IMR-90 (cell line): ENCODE results near the gene LRCOL1. TPM values are rescaled to one million over a fixed set of nuclear protein-coding genes. Genes with fewer than 3 reads are reported as not detected.

ENCODE experiments used
- ATAC-seq: fragments of 200-7000 bp; cut with Tn5 transposase; 2 replicates; pipeline ENCODE4 v1.9.1; 2020; ENCODE audit warnings: low read depth, mild to moderate bottlenecking, moderate library complexity
- BruUV-seq: library from RNA; stranded (reverse); fragments of 400-500 nt; replicated peaks from 2 replicates; lab custom pipeline; 2021; lab: Mats Ljungman, UMichigan
- CTCF ChIA-PET: fragments of 300-600 bp; formaldehyde crosslinking; extraction: SDS; loops from one replicate; lab custom pipeline; 2021; ENCODE audit warnings: antibody characterized with exemption; lab: Yijun Ruan, JAX
- POLR2A ChIA-PET: fragments of 300-600 bp; sonication (Branson Sonifier 250); formaldehyde crosslinking; loops from one replicate; lab custom pipeline; 2022; ENCODE audit warnings: antibody characterized with exemption; ENCODE audit not compliant: unreplicated experiment; lab: Charles Lee
- DNase-seq: peaks from one replicate; pipeline ENCODE4 v3.0.0; 2013
- H2AFZ ChIP-seq: replicated peaks from 2 replicates; pipeline ENCODE3; 2013; ENCODE audit warnings: low read length, mild to moderate bottlenecking; ENCODE audit not compliant: poor library complexity
- H2AK5ac ChIP-seq: 2 replicates; pipeline ENCODE4 v1.6.1; 2013; ENCODE audit warnings: low read depth, low read length, inconsistent platforms
- H2AK9ac ChIP-seq: replicated peaks from 2 replicates; pipeline ENCODE3; 2013; ENCODE audit warnings: mild to moderate bottlenecking, low read depth, low read length, moderate library complexity; ENCODE audit not compliant: poor library complexity
- H2BK120ac ChIP-seq: 2 replicates; pipeline ENCODE4 v1.6.1; 2013; ENCODE audit warnings: low read depth, low read length, inconsistent platforms
- H2BK15ac ChIP-seq: 3 replicates; pipeline ENCODE4 v1.6.1; 2013; ENCODE audit warnings: low read depth, low read length, inconsistent platforms
- H2BK20ac ChIP-seq: 2 replicates; pipeline ENCODE4 v1.6.1; 2013; ENCODE audit warnings: low read depth, mild to moderate bottlenecking, inconsistent platforms, low read length, moderate library complexity
- H2BK5ac ChIP-seq: 2 replicates; pipeline ENCODE4 v1.6.1; 2013; ENCODE audit warnings: mild to moderate bottlenecking, low read depth, low read length, inconsistent platforms; ENCODE audit not compliant: poor library complexity, severe bottlenecking
- H3K14ac ChIP-seq: replicated peaks from 2 replicates; pipeline ENCODE4 v1.6.1; 2013; ENCODE audit warnings: low read depth, low read length, inconsistent platforms
- H3K18ac ChIP-seq: 2 replicates; pipeline ENCODE4 v1.6.1; 2013; ENCODE audit warnings: low read depth, low read length, control low read depth
- H3K23ac ChIP-seq: 2 replicates; pipeline ENCODE4 v1.6.1; 2013; ENCODE audit warnings: low read depth, low read length, inconsistent platforms
- H3K27ac ChIP-seq: 2 replicates; pipeline ENCODE4 v1.5.1; 2013; ENCODE audit warnings: mild to moderate bottlenecking, control low read depth, low read length; ENCODE audit not compliant: insufficient read depth
- H3K27me3 ChIP-seq: 2 replicates; pipeline ENCODE4 v1.6.1; 2013; ENCODE audit warnings: low read length; ENCODE audit not compliant: control insufficient read depth, insufficient read depth
- H3K36me3 ChIP-seq: 2 replicates; pipeline ENCODE4 v1.6.1; 2013; ENCODE audit warnings: low read length, mixed read lengths; ENCODE audit not compliant: control insufficient read depth, insufficient read depth
- H3K4ac ChIP-seq: 2 replicates; pipeline ENCODE4 v1.6.1; 2013; ENCODE audit warnings: low read depth, low read length, inconsistent platforms
- H3K4me1 ChIP-seq: 2 replicates; pipeline ENCODE4 v1.6.1; 2013; ENCODE audit warnings: low read length, mixed read lengths; ENCODE audit not compliant: control insufficient read depth, insufficient read depth
- H3K4me2 ChIP-seq: 2 replicates; pipeline ENCODE4 v1.6.1; 2013; ENCODE audit warnings: low read depth, mild to moderate bottlenecking, control low read depth, low read length, moderate library complexity
- H3K4me3 ChIP-seq: 2 replicates; pipeline ENCODE4 v1.5.1; 2013; ENCODE audit warnings: low read depth, mild to moderate bottlenecking, control low read depth, low read length, moderate library complexity; ENCODE audit not compliant: insufficient read depth
- H3K56ac ChIP-seq: 2 replicates; pipeline ENCODE4 v1.6.1; 2013; ENCODE audit warnings: low read length, inconsistent platforms; ENCODE audit not compliant: insufficient read depth; ENCODE audit errors: extremely low read depth
- H3K79me1 ChIP-seq, 2 experiments: 2 replicates each; pipeline ENCODE4 v1.6.1; 2013; ENCODE audit warnings: low read length in 2 of 2, inconsistent platforms in 1 of 2, low read depth in 1 of 2
- H3K9ac ChIP-seq: 2 replicates; pipeline ENCODE4 v1.6.1; 2013; ENCODE audit warnings: low read depth, low read length, control low read depth
- H3K9me1 ChIP-seq: 2 replicates; pipeline ENCODE4 v1.6.1; 2013; ENCODE audit warnings: low read length, inconsistent platforms; ENCODE audit not compliant: insufficient read depth
- H3K9me3 ChIP-seq: 2 replicates; pipeline ENCODE4 v1.6.1; 2013; ENCODE audit warnings: low read length; ENCODE audit not compliant: control insufficient read depth, insufficient read depth
- H4K20me1 ChIP-seq: 2 replicates; pipeline ENCODE4 v1.6.1; 2013; ENCODE audit warnings: low read length, inconsistent platforms; ENCODE audit not compliant: insufficient read depth
- H4K5ac ChIP-seq: 2 replicates; pipeline ENCODE4 v1.6.1; 2013; ENCODE audit warnings: mild to moderate bottlenecking, low read depth, low read length, control low read depth
- H4K8ac ChIP-seq, 2 experiments: 2 replicates each; pipeline ENCODE4 v1.6.1; 2013; ENCODE audit warnings: low read depth in 2 of 2, low read length in 2 of 2, control low read depth in 1 of 2, inconsistent platforms in 1 of 2
- H4K91ac ChIP-seq: 2 replicates; pipeline ENCODE4 v1.6.1; 2013; ENCODE audit warnings: low read depth, low read length, inconsistent platforms; ENCODE audit not compliant: insufficient read depth
- CEBPB ChIP-seq: IDR thresholded peaks from 2 replicates; pipeline ENCODE4 v1.6.1; 2012; ENCODE audit warnings: low read depth, low read length, improper control_type of control experiment
- CHD1 ChIP-seq: IDR thresholded peaks from 2 replicates; pipeline ENCODE4 v1.6.1; 2012; ENCODE audit warnings: low read depth, low read length, improper control_type of control experiment
- MAZ ChIP-seq: IDR thresholded peaks from 2 replicates; pipeline ENCODE4 v1.6.1; 2012; ENCODE audit warnings: low read depth, mild to moderate bottlenecking, low read length, improper control_type of control experiment, moderate library complexity, borderline replicate concordance
- POLR2A ChIP-seq: IDR thresholded peaks from 2 replicates; pipeline ENCODE4 v1.6.1; 2012; ENCODE audit warnings: mild to moderate bottlenecking, low read depth, low read length
- RAD21 ChIP-seq: IDR thresholded peaks from 2 replicates; pipeline ENCODE4 v1.6.1; 2012; ENCODE audit warnings: low read length, improper control_type of control experiment
- RFX5 ChIP-seq: IDR thresholded peaks from 2 replicates; pipeline ENCODE4 v1.8.0; 2012; ENCODE audit warnings: low read depth, mild to moderate bottlenecking, low read length, moderate library complexity
- whole genome bisulfite sequencing, 2 experiments: methylation state at CpG; one replicate each; pipeline versions ENCODE4 v1.1.5 to v1.1.7; 2013; ENCODE audit warnings: missing lambda C conversion rate in 2 of 2; ENCODE audit not compliant: insufficient read length in 1 of 2; ENCODE audit errors: extremely low coverage in 2 of 2; 5-methylcytosine and 5-hydroxymethylcytosine counted together
- dilution Hi-C: fragments of 300-500 bp; cut with HindIII; formaldehyde crosslinking; loops from one replicate; pipeline ENCODE4 v1.14.3; 2018; ENCODE audit warnings: low sequenced_read_pairs; ENCODE audit not compliant: unreplicated experiment
- in situ Hi-C: fragments of 300-500 bp; cut with MboI; formaldehyde crosslinking; loops from 3 replicates; pipeline ENCODE4 v1.14.3; 2019; ENCODE audit warnings: low sequenced_read_pairs, inconsistent platforms, mixed read lengths
- intact Hi-C: fragments of 100-400 bp; cut with micrococcal nuclease; formaldehyde crosslinking; loops from 2 replicates; pipeline ENCODE4 v1.10.0; 2022
- polyA plus RNA-seq, 3 experiments: library from polyadenylated mRNA; depleted of rRNA; stranded (reverse); fragments of >200 nt; gene quantifications; 2 replicates each; pipeline ENCODE4 v1.2.3, GENCODE V29; 2012; ENCODE audit warnings: low replicate concordance in 1 of 3
- total RNA-seq: library from RNA; depleted of rRNA; stranded (reverse); fragments of >200 nt; gene quantifications from 2 replicates; pipeline ENCODE4 v1.2.3, GENCODE V29; 2012

Gene LRCOL1
- total and polyA plus RNA-seq, 2 of the 4 experiments (the other 2 are of a cell fraction), result 1.0 TPM; not detected in 1

DNA sequence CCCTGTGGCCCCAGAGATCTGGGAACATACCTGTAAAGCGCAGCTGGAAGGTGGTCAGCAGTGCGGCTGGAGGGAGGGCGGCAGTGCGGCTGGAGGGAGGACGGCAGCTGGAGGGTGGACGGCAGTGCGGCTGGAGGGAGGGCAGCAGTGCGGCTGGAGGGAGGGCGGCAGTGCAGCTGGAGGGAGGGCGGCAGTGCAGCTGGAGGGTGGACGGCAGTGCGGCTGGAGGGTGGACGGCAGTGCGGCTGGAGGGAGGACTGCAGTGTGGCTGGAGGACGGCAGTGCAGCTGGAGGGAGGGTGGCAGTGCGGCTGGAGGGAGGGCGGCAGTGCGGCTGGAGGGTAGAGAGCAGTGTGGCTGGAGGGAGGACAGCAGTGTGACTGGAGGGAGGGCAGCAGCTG, 23.5 kb downstream of the LRCOL1 start:
- Histone ChIP-seq H3K18ac (no peak overlapping the region), H3K27me3 (peaks cover 6% of the 10 kb centered on the region; the same call in 1 of the 2 replicates), H4K20me1 (no peaks in the 10 kb centered on the region), H4K5ac (no peak overlapping the region), H4K91ac (no peak overlapping the region), H3K14ac (no peak overlapping the region), H3K9ac (no peak overlapping the region), H2AFZ (no peak overlapping the region), H3K9me1 (no peaks in the 10 kb centered on the region), H3K4me1 (no peaks in the 10 kb centered on the region), H2BK15ac (no peak overlapping the region), H3K4ac (no peak overlapping the region), H3K23ac (no peak overlapping the region), H4K8ac (no peak overlapping the region), H2AK5ac (no peak overlapping the region), H3K56ac (no peak overlapping the region), H2AK9ac (no peak overlapping the region), H3K79me1 (no peaks in the 10 kb centered on the region), H3K9me3 (peaks cover 5% of the 10 kb centered on the region; the same call in 1 of the 2 replicates), H3K4me3 (no peak overlapping the region), H2BK20ac (no peak overlapping the region), H2BK120ac (no peak overlapping the region), H3K4me2 (no peak overlapping the region), H3K36me3 (peaks cover 7% of the 10 kb centered on the region; the same call in 1 of the 2 replicates), H3K27ac (no peak overlapping the region), H2BK5ac (no peak overlapping the region)
- WGBS, 2 experiments, result 92% methylated on average over 8 of the region's 18 CpGs; no CpG with 5 or more reads in 1 of the 2 experiments
- ChIA-PET CTCF (no interaction called here), POLR2A (interaction anchor here (0.6 kb wide), 1 partner anchor 60 kb away, joined by 3 read pairs; no protein-coding TSS in a partner anchor)
- DNase-seq, result no peak
- BruUV-seq, result no TSS peak
- intact Hi-C loops (no loop called here), in situ Hi-C loops (no loop called here), dilution Hi-C loops (no loop called here)
- TF ChIP-seq POLR2A (no peak), RAD21 (no peak), CHD1 (no peak), CEBPB (no peak), RFX5 (no peak), MAZ (no peak)
- no peak for ATAC-seq
